ENCODE measurements around the gene OBP2B. TPM values are rescaled to one million over a fixed set of nuclear protein-coding genes. Genes with fewer than 3 reads are reported as not detected.

Gene OBP2B
- total RNA-seq, 1 donor from 2014 or later: not detected

- Histone ChIP-seq H3K9me3 (ENCODE audit: control insufficient read depth in 3 of 3, low read length in 3 of 3) (no peaks in the 10 kb centered on the region), H3K36me3 (ENCODE audit: control insufficient read depth in 3 of 3, insufficient read depth in 3 of 3, low read length in 3 of 3) (no peaks in the 10 kb centered on the region), H3K9ac (ENCODE audit: low read depth in 1 of 3, low read length in 3 of 3) (no peak overlapping the region), H3K4me3 (ENCODE audit: low read length in 3 of 3) (no peak overlapping the region), H3K4me1 (ENCODE audit: control insufficient read depth in 3 of 3, insufficient read depth in 3 of 3, low read length in 3 of 3) (peaks cover 0 to 20% (median 12%) of the 10 kb centered on the region in 3 donors), H3K27ac (ENCODE audit: low read depth, low read length) (no peak overlapping the region), H3K27me3 (ENCODE audit: control insufficient read depth in 3 of 3, insufficient read depth in 3 of 3, low read length in 3 of 3) (peaks cover 16 to 29% (median 24%) of the 10 kb centered on the region in 3 donors)
Measured at GRCh38 chr9:133161547-133161950, 47.5 kb downstream of the OBP2B start.

GRCh38 chr9:133160742-133161546, 48.1 kb downstream of the OBP2B start:
- peaks cover 16 to 29% (median 24%) of the 10 kb centered on the region in 3 donors for H3K27me3 ChIP-seq (ENCODE audit: control insufficient read depth in 3 of 3, insufficient read depth in 3 of 3, low read length in 3 of 3)
- H3K36me3 ChIP-seq (ENCODE audit: control insufficient read depth in 3 of 3, insufficient read depth in 3 of 3, low read length in 3 of 3): no peaks in the 10 kb centered on the region
- H3K4me1 ChIP-seq (ENCODE audit: control insufficient read depth in 3 of 3, insufficient read depth in 3 of 3, low read length in 3 of 3): peaks cover 0 to 20% (median 12%) of the 10 kb centered on the region in 3 donors
- H3K27ac ChIP-seq (ENCODE audit: low read depth, low read length): no peak overlapping the region
- no peak overlapping the region for H3K9ac ChIP-seq (ENCODE audit: low read depth in 1 of 3, low read length in 3 of 3)
- no peak overlapping the region for H3K4me3 ChIP-seq (ENCODE audit: low read length in 3 of 3)
- H3K9me3 ChIP-seq (ENCODE audit: control insufficient read depth in 3 of 3, low read length in 3 of 3): no peaks in the 10 kb centered on the region

GRCh38 chr9:133158695-133159094, 50.4 kb downstream of the OBP2B start:
- Histone ChIP-seq H3K4me3 (ENCODE audit: low read length in 3 of 3) (no peak overlapping the region), H3K9me3 (ENCODE audit: control insufficient read depth in 3 of 3, low read length in 3 of 3) (no peaks in the 10 kb centered on the region), H3K4me1 (ENCODE audit: control insufficient read depth in 3 of 3, insufficient read depth in 3 of 3, low read length in 3 of 3) (peaks cover 0 to 14% (median 8%) of the 10 kb centered on the region in 3 donors), H3K36me3 (ENCODE audit: control insufficient read depth in 3 of 3, insufficient read depth in 3 of 3, low read length in 3 of 3) (no peaks in the 10 kb centered on the region), H3K27me3 (ENCODE audit: control insufficient read depth in 3 of 3, insufficient read depth in 3 of 3, low read length in 3 of 3) (peaks cover 10 to 17% (median 16%) of the 10 kb centered on the region in 3 donors), H3K27ac (ENCODE audit: low read depth, low read length) (no peak overlapping the region), H3K9ac (ENCODE audit: low read depth in 1 of 3, low read length in 3 of 3) (no peak overlapping the region)

Other genes starting within 250 kb of the OBP2B start
- gene GFI1B, start 230.6 kb downstream of the OBP2B start, total RNA-seq: 1.0 TPM
- 28.2 TPM for gene GTF3C5, start 178.3 kb downstream of the OBP2B start, total RNA-seq
- gene CEL, start 147.3 kb downstream of the OBP2B start, total RNA-seq: not detected
- gene RALGDS, start 88.0 kb downstream of the OBP2B start, total RNA-seq: 26.1 TPM
- gene GBGT1, start 45.3 kb downstream of the OBP2B start, total RNA-seq: 2.6 TPM
- gene ABO, start 66.0 kb upstream of the OBP2B start, total RNA-seq: under 0.01 TPM
- 7.8 TPM for gene SURF6, start 126.9 kb upstream of the OBP2B start, total RNA-seq
- gene MED22, start 138.9 kb upstream of the OBP2B start, total RNA-seq: 13.0 TPM
- gene RPL7A, start 139.0 kb upstream of the OBP2B start, total RNA-seq: 2,342 TPM
- gene SURF1, start 147.2 kb upstream of the OBP2B start, total RNA-seq: 24.5 TPM
- gene SURF2, start 147.3 kb upstream of the OBP2B start, total RNA-seq: 12.5 TPM
- 166 TPM for gene SURF4, start 166.8 kb upstream of the OBP2B start, total RNA-seq
- gene STKLD1, start 167.1 kb upstream of the OBP2B start, total RNA-seq: 1.0 TPM
- gene REXO4, start 208.8 kb upstream of the OBP2B start, total RNA-seq: 14.6 TPM
- 1.6 TPM for gene ADAMTS13, start 213.1 kb upstream of the OBP2B start, total RNA-seq

Data from skeletal muscle tissue (tissue), 4 donors.